ENCODE data around the gene OSBPL7. TPM values are rescaled to one million over a fixed set of nuclear protein-coding genes. Genes with fewer than 3 reads are reported as not detected.

OSBPL7 gene
- total and polyA plus RNA-seq, 2 donors from 2014 or later: 5.3 to 21.2 TPM

DNA sequence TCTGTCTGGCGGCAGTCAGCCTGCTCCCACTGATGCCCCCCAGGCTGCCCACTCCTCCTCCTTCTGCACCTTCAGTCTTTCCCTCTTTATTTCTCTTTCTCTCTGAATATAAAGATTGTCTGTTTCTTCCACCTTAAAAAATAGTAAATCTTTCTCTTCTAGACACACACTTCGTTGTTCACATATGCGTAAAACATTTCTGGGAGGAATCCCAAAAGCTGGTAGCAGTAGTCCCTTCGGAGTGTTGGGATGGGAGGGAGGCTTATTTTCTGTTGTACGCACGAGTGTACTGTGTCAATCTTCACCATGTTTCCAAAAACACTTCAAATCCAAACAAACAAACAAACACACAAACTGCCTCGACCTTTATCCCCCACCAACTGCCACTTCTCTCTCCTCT lies 9.9 kb downstream of the OSBPL7 start:
- H3K36me3 ChIP-seq (ENCODE audit: control insufficient read depth in 2 of 3, insufficient read depth in 3 of 3, low read length in 3 of 3): peaks cover 0 to 14% (median 4%) of the 10 kb centered on the region in 3 donors
- no peaks in the 10 kb centered on the region for H3K4me1 ChIP-seq (ENCODE audit: control insufficient read depth in 2 of 3, insufficient read depth in 2 of 3, low read depth in 1 of 3, low read length in 3 of 3)
- no peak for DNase-seq
- FAIRE-seq: no peak
- intact Hi-C loops (cut with DNase I): no loop called here
- H3K27ac ChIP-seq (ENCODE audit: low read depth in 2 of 2, low read length in 2 of 2): no peak overlapping the region
- no peaks in the 10 kb centered on the region for H3K9me3 ChIP-seq (ENCODE audit: control insufficient read depth in 2 of 3, insufficient read depth in 1 of 3, low read length in 3 of 3)
- H3K9ac ChIP-seq (ENCODE audit: low read length in 3 of 3): no peak overlapping the region
- TF ChIP-seq, protein P1, sequence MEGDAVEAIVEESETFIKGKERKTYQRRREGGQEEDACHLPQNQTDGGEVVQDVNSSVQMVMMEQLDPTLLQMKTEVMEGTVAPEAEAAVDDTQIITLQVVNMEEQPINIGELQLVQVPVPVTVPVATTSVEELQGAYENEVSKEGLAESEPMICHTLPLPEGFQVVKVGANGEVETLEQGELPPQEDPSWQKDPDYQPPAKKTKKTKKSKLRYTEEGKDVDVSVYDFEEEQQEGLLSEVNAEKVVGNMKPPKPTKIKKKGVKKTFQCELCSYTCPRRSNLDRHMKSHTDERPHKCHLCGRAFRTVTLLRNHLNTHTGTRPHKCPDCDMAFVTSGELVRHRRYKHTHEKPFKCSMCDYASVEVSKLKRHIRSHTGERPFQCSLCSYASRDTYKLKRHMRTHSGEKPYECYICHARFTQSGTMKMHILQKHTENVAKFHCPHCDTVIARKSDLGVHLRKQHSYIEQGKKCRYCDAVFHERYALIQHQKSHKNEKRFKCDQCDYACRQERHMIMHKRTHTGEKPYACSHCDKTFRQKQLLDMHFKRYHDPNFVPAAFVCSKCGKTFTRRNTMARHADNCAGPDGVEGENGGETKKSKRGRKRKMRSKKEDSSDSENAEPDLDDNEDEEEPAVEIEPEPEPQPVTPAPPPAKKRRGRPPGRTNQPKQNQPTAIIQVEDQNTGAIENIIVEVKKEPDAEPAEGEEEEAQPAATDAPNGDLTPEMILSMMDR (IDR thresholded peaks at IDR 0.05; ENCODE audit: borderline replicate concordance, extremely low read depth, insufficient read depth): no peak
- no peaks in the 10 kb centered on the region for H3K27me3 ChIP-seq (ENCODE audit: control insufficient read depth, insufficient read depth, low read length)
- H3K4me3 ChIP-seq (ENCODE audit: low read length in 3 of 3): no peak overlapping the region

DNA sequence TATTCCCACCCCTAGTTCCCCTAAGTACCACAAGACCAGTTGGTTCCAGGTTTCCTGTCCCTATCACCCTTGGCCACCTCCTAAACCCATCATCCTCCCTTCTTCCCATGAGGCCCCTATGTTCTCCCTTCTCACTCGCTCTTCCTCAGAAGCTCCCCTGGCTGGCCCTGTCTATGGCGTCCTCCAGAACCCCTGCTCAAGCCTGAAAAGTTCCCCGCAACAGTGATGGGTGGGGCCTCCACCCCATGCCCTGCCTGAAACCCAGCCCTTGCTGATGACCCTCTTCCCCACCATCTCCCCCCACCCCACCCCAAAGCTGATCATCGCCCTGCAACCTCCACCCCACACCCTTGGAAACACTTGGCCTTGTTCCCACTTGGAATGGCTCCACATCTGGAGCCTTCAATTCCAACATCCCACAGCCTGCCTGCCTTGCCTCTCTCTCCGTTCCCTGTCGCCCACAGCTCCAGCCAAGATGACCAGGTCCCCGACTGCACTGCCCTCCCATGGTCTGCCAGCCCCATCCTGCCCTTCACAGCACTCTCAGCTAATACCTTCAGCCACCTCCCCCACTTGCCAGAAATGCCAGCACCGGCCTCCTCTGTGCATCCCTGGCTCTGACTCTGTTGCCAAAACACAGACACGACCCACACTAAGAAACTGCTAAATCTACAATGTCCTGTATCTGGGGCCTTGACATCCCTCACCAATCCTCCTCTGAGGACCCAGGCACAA lies 10.5 kb downstream of the OSBPL7 start:
- H3K9ac ChIP-seq (ENCODE audit: low read length in 3 of 3): no peak overlapping the region
- no peaks in the 10 kb centered on the region for H3K4me1 ChIP-seq (ENCODE audit: control insufficient read depth in 2 of 3, insufficient read depth in 2 of 3, low read depth in 1 of 3, low read length in 3 of 3)
- no peaks in the 10 kb centered on the region for H3K27me3 ChIP-seq (ENCODE audit: control insufficient read depth, insufficient read depth, low read length)
- H3K9me3 ChIP-seq (ENCODE audit: control insufficient read depth in 2 of 3, insufficient read depth in 1 of 3, low read length in 3 of 3): no peaks in the 10 kb centered on the region
- peaks cover 0 to 14% (median 4%) of the 10 kb centered on the region in 3 donors for H3K36me3 ChIP-seq (ENCODE audit: control insufficient read depth in 2 of 3, insufficient read depth in 3 of 3, low read length in 3 of 3)
- intact Hi-C loops (cut with DNase I): no loop called here
- FAIRE-seq (no peak), DNase-seq (peak in 1 of 5 donors; percentile 4)
- H3K27ac ChIP-seq (ENCODE audit: low read depth in 2 of 2, low read length in 2 of 2): no peak overlapping the region
- TF ChIP-seq, protein P1 (IDR thresholded peaks at IDR 0.05; ENCODE audit: borderline replicate concordance, extremely low read depth, insufficient read depth): no peak
- no peak overlapping the region for H3K4me3 ChIP-seq (ENCODE audit: low read length in 3 of 3)

DNA sequence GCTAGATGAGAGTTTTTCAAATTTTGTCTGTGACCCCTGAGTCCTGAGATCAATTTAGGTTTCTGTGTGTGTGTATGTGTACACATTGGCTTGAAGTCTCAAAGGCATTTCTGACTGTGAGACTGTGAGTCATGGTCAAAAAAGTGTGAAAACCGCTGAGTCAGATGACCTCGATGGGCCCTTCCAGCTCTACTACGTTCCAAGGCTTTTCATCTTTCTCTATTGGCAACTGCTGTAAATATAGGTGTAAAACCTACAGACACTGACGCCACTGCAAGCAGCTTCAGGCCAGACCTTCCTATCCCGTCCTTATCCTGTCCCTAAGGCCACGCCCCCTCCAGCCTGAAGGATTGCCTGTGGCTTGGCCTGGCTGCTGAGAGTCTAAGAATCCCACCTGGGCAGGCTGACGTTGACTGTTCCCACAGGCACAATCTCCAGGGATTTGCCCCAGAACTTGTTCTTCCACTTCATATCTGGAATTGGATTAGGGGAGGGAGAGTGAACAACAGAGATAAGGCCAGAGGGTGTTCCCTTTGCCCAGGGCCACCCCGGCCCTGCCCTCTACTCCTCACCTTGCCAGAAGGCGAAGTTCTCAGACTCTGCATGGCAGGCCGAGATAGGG lies 11.3 kb downstream of the OSBPL7 start:
- Histone ChIP-seq H3K36me3 (ENCODE audit: control insufficient read depth in 2 of 3, insufficient read depth in 3 of 3, low read length in 3 of 3) (peaks cover 0 to 9% (median 4%) of the 10 kb centered on the region in 3 donors), H3K4me3 (ENCODE audit: low read length in 3 of 3) (no peak overlapping the region), H3K4me1 (ENCODE audit: control insufficient read depth in 2 of 3, insufficient read depth in 2 of 3, low read depth in 1 of 3, low read length in 3 of 3) (no peaks in the 10 kb centered on the region), H3K9me3 (ENCODE audit: control insufficient read depth in 2 of 3, insufficient read depth in 1 of 3, low read length in 3 of 3) (no peaks in the 10 kb centered on the region), H3K27me3 (ENCODE audit: control insufficient read depth, insufficient read depth, low read length) (no peaks in the 10 kb centered on the region), H3K27ac (ENCODE audit: low read depth in 2 of 2, low read length in 2 of 2) (no peak overlapping the region), H3K9ac (ENCODE audit: low read length in 3 of 3) (no peak overlapping the region)
- DNase-seq (peak in 1 of 5 donors; percentile 3), FAIRE-seq (no peak)
- intact Hi-C loops (cut with DNase I): no loop called here
- TF ChIP-seq, protein P1 (IDR thresholded peaks at IDR 0.05; ENCODE audit: borderline replicate concordance, extremely low read depth, insufficient read depth): no peak

Measured in kidney (tissue), 14 donors.